GM20431 (cell line): ENCODE measurements around the gene RNF123.

Experiments used
- in situ Hi-C: fragments of 300-500 bp; cut with MseI, MboI; formaldehyde crosslinking; loops from one replicate; pipeline ENCODE4 v1.15.0; 2020; ENCODE audit warnings: low sequenced_read_pairs; ENCODE audit not compliant: unreplicated experiment

The RNF123 gene

GRCh38 chr3:49716169-49716568 is 26.8 kb downstream of the RNF123 start:
- in situ Hi-C loops = no loop called here

GRCh38 chr3:49716691-49717210 is 27.4 kb downstream of the RNF123 start:
- in situ Hi-C loops = no loop called here

DNA sequence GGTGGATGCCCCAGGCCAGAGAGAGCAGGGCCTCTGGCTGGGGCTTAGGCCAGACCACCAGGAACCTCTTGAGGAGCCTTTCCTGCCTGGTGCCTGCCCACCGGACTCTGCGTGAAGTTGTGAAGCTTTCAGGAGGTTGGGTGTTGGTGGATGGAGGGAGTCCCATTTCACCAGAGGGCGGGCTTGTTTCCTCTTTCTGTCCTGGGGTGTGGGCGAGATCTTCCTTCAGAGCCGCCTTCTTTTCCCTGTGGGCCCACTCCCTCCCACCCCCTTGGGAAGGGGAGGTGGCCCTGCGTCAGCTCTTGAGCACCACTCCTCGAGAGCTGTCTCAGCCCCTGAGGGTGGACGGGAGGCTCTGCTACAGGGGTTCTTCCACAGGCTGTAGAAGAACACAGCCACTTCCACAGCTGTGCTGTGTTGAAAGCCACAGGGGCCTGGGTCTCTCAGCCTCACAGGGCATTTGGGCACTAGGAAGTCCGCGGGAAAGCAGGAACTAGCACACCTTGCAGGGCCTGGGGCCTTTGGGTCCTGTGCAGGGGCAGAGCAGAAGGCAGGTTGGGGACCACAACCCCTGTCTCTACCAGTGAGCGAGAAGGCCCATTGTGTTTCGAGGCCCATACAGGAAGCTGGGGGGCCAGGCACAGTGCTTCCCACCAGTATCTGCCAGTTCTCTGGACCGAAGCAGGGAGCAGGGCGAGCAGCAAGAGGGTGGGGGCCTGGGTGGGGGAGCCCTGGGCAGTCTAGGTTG is 28.0 kb downstream of the RNF123 start:
- in situ Hi-C loops = no loop called here

DNA sequence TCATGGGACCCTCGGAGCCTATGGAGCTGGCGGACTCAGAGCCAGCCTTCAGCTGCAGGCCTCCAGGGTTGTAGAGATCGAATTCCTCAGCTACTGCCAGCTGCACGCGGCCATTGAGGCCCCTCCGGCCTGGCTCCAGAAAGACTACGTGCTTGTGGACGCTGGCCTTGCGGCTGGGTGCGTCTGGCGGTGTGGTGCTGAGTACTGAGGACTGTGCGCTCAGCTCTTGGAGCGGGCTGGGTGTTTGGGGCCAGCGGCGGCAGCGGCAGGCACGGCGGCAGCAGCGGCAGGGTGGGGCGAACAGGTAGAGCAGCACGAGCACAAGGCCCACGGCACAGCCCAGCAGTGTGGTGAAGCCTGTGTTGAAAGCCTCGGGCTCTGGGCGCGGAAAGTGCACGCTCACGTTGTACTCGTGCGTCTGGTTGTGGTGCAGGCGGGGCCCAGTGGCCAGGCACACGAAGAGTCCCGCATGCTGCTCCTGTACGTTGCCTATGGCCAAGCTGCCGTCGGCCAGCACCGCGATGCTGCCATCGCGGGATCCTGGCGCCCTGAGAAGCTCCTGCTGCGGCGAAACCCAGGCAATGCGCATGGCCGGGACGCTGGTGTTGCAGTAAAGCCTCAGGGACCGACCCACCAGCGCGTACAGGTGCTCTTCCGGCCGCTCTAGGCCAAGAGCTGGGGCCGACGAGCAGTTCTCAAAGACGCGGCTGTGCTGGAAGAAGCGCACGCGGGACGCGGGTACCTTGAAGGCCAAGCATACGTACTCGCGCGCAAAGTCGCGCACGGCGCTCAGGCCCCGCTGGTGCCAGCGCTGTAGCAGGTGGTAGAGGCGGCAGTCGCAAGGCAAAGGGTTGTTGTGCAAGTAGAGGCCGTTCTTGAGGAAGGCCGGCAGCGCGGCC is 28.9 kb downstream of the RNF123 start:
- in situ Hi-C loops = no loop called here

- in situ Hi-C loops = no loop called here
Measured at GRCh38 chr3:49718858-49719213, 29.5 kb downstream of the RNF123 start.

- in situ Hi-C loops = no loop called here
Measured at GRCh38 chr3:49719214-49719884, 30.0 kb downstream of the RNF123 start, which contains the start of gene AMIGO3. Gene AMIGO3, minus strand, starts transcription at chr3:49719684. Its CDS starts 219 bp downstream, at chr3:49719465.

DNA sequence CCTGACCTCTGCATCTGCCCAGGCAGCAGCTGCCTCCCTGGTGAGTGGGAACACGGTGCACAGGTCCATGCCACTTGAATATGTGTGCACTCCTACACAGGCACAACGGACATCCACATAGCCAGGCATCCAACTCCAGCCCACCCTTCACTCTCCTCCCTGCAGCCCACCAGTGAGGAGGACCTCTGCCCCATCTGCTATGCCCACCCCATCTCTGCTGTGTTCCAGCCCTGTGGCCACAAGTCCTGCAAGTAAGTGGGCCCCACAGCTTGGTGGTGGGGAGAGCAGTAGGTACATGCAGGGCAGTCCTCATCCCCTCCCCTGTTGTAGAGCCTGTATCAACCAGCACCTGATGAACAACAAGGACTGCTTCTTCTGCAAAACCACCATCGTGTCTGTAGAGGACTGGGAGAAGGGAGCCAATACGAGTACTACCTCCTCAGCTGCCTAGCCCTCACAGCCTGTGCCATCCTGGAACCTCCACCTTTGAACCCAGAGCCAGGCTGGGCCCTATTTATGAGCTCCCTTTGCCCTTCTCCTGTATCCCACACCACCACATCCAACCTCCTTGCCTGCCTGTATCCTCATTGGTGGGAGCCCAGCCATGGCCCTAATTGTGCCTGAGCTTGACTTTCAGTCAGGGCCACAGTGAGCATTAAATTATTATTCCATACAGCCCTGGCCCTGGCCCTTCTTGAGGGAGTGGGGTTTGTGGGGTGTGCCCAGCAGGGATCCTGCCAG is 31.7 kb downstream of the RNF123 start:
- in situ Hi-C loops = no loop called here

- in situ Hi-C loops = no loop called here
Measured at GRCh38 chr3:49721596-49721895, 32.2 kb downstream of the RNF123 start.

GRCh38 chr3:49721896-49722781 is 32.8 kb downstream of the RNF123 start:
- in situ Hi-C loops = no loop called here

DNA sequence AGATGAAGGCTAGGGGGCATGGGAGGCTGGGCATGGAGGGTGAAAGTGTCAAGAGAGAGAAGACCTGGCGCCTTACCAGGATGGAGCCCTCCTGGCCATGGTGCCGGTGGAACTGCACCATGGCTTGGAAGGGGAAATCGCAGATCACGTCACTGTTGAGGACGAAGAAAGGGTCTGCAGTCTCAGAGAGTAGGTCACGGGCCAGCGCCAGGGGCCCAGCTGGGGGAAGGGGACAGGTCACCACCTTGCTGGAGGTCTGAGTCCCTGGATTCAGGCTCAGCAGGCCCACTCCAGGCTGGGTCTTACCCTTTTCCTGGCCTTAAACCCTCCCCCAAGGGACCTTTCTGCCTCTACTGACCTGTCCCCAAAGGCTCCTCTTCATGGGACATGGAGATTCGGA is 33.5 kb downstream of the RNF123 start:
- in situ Hi-C loops = no loop called here

GRCh38 chr3:49723296-49723627 is 33.9 kb downstream of the RNF123 start:
- in situ Hi-C loops = no loop called here

GRCh38 chr3:49723628-49724551 is 34.5 kb downstream of the RNF123 start, which contains the start of gene GMPPB:
Gene GMPPB, minus strand, starts transcription at chr3:49723951. Its CDS starts 225 bp downstream, at chr3:49723726.
- in situ Hi-C loops = no loop called here

DNA sequence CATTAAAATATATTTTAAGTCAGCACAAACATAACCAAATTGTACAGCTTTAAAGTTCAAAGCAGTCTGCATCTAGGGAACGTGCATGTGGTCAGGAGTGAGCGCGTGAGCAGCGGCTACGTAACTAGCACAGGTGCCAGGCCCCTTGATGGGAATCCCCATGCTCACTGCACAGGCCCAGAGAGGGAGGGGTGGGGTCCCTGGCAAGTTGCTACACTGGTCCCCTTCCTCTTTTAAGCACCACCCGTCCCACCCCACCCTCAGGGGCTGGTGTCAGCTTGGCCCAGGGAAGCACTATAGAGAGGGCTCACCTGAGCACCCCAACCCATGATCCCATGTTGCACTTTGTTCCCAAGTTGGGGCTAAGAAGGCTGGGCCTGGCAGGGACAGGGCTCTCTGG is 35.2 kb downstream of the RNF123 start:
- in situ Hi-C loops = no loop called here

DNA sequence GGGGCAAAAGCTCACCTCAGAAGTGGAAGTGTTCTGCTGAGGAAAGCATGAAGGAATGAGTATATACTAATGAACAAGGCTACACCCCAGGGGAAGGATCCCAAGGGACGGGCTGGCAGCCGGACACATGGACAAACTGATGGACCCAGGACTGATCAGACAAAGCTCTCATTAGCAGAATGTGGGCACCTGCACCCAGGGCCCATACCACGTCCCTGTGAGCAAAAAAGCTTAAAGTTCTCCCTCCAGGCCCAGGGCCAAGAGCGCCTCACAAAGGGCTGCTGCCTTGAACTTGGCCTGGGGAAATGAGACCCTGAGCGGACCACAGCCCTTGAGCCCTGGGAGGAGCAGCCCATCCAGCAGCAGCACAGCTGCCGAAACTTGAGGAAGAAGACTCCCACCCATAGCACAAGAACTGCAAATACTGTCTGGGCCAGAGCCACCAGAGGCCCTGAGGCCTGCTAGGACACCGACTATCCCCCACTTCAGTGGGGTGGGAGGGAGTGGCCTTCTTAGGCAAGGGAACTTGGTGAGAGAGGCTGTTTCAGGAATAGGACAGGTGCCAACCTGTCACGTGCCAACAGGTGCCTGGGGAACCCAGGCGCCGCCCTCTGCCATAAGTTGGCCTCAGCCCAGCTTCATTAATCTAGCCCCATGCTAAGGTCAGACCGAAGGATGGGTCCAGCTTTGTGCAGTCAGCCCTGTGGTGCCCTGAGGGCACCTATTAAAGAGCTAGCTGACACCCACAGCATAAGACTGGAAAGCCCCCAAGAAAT is 36.7 kb downstream of the RNF123 start:
- in situ Hi-C loops = no loop called here

- in situ Hi-C loops = no loop called here
Measured at GRCh38 chr3:49727154-49727923, 38.0 kb downstream of the RNF123 start.

DNA sequence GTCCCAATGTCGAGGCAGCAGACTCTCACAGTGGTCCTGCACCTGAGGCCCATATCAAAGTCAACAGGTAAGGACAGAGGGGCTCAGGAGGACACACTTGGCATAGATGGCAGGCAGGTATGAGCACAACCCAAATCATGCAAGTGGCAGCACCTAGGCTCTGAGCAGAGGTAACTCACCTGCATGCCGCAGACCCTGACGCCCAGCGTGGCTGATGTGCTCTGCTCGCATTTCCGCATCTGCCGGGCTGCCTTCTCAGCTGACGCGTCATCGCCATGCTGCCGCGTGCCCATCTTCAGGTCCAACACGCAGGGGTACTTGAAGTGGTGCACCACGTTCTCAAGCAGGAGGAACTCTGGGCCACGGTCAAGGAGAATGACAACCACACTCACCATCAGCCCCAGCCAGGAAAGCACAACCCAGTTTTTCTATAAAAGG is 38.6 kb downstream of the RNF123 start:
- in situ Hi-C loops = no loop called here
